Measurements from ENCODE around the gene RAB18.
"Not testable (repeated sequence)": the region's sequence is repeated elsewhere in the genome, so short reads cannot be mapped to it uniquely, and the experiment has no call there.

Gene RAB18

GRCh38 chr10:27558612-27559020, 54.5 kb downstream of the RAB18 start:
- DNase-seq: peak; percentile 40

DNA sequence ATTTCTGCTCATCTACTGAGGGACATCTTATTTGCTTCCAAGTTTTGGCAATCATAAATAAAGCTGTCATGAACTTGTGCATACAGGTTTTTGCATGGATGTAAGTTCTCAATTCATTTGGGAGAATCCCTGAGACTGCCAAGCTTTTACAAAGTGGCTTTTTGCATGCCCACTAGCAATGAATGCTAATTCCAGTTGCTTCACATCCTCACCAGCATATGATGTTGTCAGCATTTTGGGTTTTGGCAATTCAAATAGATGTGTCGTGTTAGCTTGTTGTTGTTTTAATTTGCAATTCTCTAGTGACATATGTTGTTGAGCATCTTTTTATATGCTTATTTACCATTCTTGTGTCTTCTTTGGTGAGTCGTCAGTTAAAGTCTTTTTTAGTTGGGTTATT, 57.2 kb downstream of the RAB18 start:
- DNase-seq: no peak

DNA sequence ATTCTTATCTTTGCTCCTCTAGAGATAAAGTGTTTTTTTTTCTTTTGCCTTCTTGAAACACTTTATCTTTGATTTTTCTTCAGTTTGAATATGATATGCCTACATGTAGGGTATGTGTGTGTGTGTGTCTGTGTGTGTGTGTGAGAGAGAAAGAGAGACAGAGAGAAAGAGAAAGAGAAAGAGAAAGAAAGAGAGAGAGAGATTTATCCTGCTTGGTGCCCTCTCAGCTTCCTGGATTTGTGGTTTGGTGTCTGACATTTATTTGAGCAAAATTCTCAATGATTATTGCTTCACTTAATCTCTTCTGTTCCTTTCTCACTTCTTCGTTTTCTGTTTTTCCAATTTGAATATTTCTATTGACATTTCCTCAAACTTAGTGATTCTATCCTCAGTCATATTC, 60.3 kb downstream of the RAB18 start:
- no peak for DNase-seq

DNA sequence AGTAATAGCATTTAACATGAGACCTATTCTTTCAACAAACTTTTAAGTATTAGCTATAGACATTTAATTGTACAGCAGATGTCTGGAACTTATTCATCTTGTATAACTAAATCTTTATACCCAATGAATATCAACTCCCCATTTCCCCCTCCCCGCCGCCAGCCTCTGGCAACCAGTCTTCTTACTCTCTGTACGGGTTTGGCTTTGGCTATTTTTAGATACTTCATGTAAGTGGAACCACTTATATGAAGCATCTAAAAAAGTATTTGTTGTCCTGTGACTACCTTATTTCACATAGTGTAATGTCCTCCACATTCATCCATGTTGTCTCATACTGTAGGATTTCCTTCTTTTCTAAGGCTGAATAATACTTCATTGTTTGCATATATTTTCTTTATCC, 60.8 kb downstream of the RAB18 start:
- DNase-seq: peak; percentile 9

DNA sequence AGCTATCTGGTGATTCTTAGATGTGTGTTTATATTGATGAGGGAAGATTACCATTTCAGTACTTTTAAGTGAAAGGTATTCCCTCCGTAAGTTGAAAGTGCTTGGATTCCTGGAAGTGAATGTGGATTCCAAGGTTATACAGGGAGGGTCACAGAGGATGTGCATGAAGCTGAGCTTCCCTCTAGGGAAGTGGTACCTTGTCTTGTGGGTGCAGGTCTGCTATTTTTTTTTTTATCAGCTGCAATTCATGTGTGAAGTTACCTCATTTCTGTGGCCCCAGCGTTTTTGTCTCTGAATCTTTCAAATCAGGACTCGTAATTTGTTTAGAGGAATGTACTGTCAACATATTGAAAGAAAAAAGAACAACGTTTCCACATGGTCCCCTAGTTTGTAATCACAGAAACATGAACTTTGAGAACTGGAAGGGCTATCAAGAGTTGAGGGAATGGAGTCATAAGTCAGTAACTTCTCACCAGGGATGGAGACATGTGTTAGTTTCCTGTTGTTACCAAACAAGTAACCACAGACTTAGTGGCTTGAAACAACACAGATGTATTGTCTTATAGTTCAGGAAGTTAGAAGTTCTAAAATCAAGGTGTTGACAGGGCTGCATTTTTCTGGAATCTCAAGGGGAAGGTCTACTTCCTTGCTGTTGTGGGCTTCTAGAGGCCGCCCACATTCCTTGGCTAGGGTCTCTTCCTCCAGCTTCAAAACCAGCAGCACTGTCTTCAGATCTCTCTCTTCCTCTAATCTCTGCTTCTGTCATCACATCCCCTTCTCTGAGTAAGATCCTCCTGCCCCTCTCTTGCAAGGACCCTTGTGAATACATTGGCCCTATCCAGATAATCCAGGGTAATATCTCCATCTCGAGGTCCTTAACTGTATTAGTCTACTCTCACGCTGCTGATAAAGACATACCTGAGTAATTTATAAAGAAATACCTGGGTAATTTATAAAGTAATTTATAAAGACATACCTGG, 64.4 kb downstream of the RAB18 start:
- DNase-seq: no peak

- no peak for DNase-seq
Measured at GRCh38 chr10:27569946-27570345, 65.8 kb downstream of the RAB18 start.

- DNase-seq: not testable (repeated sequence)
Measured at GRCh38 chr10:27577038-27577437, 72.9 kb downstream of the RAB18 start.

DNA sequence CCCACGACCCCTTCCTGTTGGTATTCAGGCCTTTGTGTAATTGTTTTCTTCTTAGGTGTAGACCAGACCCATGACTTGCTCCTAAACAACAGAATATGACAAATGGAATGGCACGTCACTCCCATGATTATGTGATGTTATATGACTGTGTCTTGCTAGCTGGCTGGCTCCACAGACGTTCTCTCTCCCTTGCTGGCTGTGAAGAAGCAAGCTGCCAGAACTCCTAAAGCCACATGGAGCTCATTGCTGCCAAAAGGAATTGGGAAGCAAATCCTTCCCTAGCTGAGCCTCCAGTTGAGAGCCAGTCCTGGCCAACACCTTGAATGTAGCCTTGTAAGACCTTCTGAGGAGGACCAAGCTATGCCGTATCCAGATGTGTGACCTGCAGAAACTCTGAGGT, 74.2 kb downstream of the RAB18 start:
- DNase-seq: no peak

- peak; percentile 48 for DNase-seq
Measured at GRCh38 chr10:27581225-27581624, 77.1 kb downstream of the RAB18 start.

DNA sequence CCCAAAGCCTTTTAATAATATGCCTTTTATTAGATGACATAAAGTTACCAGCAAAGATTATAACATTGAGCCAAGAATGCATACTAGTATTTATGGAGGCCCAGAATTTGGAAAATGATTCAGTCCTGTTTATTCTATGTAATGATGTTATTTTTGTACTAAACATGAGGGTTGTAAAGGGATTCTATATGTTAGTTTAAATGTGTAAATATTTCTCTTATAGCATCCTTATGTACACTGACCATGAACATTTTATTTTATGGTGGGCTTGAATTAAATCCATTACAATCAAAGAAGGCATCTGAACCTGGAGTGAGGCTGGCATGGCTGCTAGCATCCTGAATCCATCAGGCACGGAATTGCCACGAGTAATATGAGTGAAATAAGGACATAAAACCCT, 80.2 kb downstream of the RAB18 start:
- DNase-seq: no peak
